HUES48 (cell line): Measurements from ENCODE around the gene ACTL7B.

Source experiments
- H3K27ac ChIP-seq: one replicate; pipeline ENCODE4 v1.7.0; 2013; ENCODE audit warnings: low read depth, low read length, inconsistent platforms
- H3K27me3 ChIP-seq: 2 replicates; pipeline ENCODE4 v1.6.1; 2013; ENCODE audit warnings: mild to moderate bottlenecking, low read length; ENCODE audit not compliant: control insufficient read depth, insufficient read depth
- H3K36me3 ChIP-seq: 2 replicates; pipeline ENCODE4 v1.6.1; 2013; ENCODE audit warnings: low read length; ENCODE audit not compliant: control insufficient read depth, insufficient read depth
- H3K4me1 ChIP-seq: 2 replicates; pipeline ENCODE4 v1.6.1; 2013; ENCODE audit warnings: mild to moderate bottlenecking, low read length; ENCODE audit not compliant: control insufficient read depth, insufficient read depth
- H3K4me3 ChIP-seq: 2 replicates; pipeline ENCODE4 v1.5.1; 2013; ENCODE audit warnings: mild to moderate bottlenecking, low read depth, low read length
- H3K9ac ChIP-seq: 2 replicates; pipeline ENCODE4 v1.6.1; 2013; ENCODE audit warnings: mild to moderate bottlenecking, low read depth, low read length, moderate library complexity
- H3K9me3 ChIP-seq: 2 replicates; pipeline ENCODE4 v1.6.1; 2013; ENCODE audit warnings: low read length; ENCODE audit not compliant: control insufficient read depth, insufficient read depth

The ACTL7B gene

DNA sequence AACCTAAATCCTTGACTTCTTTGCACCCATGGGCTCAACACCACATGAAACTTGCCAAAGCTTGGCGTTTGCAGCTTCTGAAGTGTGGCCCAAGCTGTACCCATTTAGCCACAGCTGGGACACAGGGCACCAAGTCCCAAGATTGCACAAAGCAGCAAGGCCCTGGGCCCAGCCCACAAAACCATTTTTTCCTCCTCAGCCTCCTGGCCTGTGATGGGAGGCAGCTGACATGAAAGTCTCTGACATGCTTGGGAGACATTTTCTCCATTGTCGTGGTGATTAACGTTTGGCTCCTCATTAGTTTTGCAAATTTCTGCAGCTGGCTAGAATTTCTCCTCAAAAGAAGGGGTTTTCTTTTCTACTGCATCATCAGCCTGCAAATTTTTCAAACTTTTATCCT lies 32.0 kb downstream of the ACTL7B start:
- Histone ChIP-seq H3K27ac (no peak overlapping the region), H3K9ac (no peak overlapping the region), H3K36me3 (no peaks in the 10 kb centered on the region), H3K9me3 (peaks cover 10% of the 10 kb centered on the region), H3K27me3 (no peaks in the 10 kb centered on the region), H3K4me3 (no peak overlapping the region), H3K4me1 (no peaks in the 10 kb centered on the region)

GRCh38 chr9:108816037-108816436 lies 39.7 kb downstream of the ACTL7B start:
- Histone ChIP-seq H3K36me3 (no peaks in the 10 kb centered on the region), H3K9me3 (no peaks in the 10 kb centered on the region), H3K4me1 (no peaks in the 10 kb centered on the region), H3K27me3 (no peaks in the 10 kb centered on the region), H3K9ac (no peak overlapping the region), H3K4me3 (no peak overlapping the region), H3K27ac (peak overlapping the region; percentile 28)

- Histone ChIP-seq H3K27ac (no peak overlapping the region), H3K9ac (no peak overlapping the region), H3K9me3 (no peaks in the 10 kb centered on the region), H3K27me3 (no peaks in the 10 kb centered on the region), H3K4me1 (no peaks in the 10 kb centered on the region), H3K36me3 (no peaks in the 10 kb centered on the region), H3K4me3 (no peak overlapping the region)
Measured at GRCh38 chr9:108815156-108815555, 40.6 kb downstream of the ACTL7B start.

DNA sequence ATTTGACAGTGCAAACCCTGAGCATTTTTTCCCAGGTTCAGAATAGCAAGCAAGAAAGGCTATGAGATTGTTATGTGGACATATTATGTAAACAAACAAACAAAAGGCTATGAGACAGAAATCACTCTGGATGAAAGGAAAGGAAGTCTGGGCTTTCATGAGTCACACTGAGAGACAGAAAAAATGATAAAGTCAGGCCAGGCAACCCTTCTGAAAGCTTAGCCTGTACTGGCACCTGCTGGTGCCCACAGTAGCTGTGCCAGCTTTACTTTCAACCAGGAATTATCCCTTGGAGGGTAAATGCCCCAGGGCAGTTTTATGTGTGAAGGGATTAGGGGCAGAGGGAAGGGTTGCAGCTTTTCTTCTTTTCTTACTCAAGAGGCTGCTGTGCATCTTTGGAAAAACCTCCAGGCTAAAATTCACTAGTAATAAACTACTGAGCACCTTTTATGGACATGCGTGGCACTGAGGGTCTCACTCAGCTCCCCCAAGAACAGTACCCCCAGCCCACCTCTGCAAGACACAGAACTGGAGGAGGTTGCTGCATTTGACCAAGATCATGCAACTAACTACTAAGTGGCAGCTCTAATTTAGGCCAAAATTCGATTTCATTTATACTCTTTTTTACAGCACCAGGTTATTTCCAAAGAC lies 41.7 kb downstream of the ACTL7B start:
- Histone ChIP-seq H3K4me3 (no peak overlapping the region), H3K27me3 (no peaks in the 10 kb centered on the region), H3K36me3 (no peaks in the 10 kb centered on the region), H3K4me1 (no peaks in the 10 kb centered on the region), H3K9me3 (no peaks in the 10 kb centered on the region), H3K9ac (no peak overlapping the region), H3K27ac (no peak overlapping the region)

DNA sequence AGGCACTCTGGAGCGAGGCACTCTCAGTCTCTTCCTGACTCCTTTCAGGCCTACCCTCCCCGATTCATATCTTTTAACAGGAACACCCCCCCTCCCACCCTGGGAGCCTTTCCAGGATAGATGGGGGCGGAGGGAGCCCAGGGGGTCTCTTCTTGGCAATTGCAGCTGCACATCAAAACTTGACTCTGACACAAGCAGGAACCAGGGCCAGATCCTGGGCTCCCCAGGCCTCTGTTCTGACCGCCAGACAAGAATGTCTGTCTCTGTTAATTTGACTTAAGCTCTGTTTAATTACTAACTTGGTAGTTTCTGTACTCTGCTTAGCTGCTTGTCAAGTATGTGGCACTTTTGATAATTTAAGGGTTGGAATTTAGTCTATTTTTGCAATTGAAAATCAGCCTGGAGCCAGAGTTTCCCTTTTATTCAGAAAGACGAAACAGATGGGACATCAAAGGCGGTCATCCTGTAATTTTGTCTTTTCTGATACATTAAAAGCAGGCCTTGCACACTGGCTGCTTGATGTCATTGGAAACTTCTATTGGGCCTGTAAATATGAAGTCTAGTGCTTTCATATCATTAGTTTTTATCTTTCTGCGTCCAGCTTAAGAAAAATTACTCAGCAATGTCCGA lies 43.3 kb downstream of the ACTL7B start:
- no peak overlapping the region for H3K9ac ChIP-seq
- no peaks in the 10 kb centered on the region for H3K4me1 ChIP-seq
- H3K27me3 ChIP-seq, result no peaks in the 10 kb centered on the region
- no peaks in the 10 kb centered on the region for H3K9me3 ChIP-seq
- H3K36me3 ChIP-seq, result no peaks in the 10 kb centered on the region
- H3K4me3 ChIP-seq, result no peak overlapping the region
- H3K27ac ChIP-seq, result no peak overlapping the region

DNA sequence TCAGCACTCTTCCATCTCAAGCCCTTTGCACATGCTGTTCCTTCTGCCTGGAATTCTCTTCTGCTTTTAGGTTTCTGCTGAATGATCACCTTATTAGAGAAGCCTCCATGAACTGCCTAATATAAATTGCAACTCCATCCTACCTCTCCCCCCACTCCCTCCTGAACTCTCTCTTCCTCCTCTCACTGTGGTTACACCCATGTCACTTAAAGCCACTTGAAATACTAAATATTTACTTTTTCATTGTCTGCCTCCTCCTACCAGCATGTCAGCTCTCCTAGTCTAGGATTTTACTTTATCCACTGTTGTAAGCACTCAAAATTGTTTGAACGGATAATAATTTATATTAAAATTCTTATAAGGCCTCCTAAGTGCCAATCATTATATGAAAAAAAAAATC lies 43.8 kb downstream of the ACTL7B start:
- Histone ChIP-seq H3K36me3 (no peaks in the 10 kb centered on the region), H3K9me3 (no peaks in the 10 kb centered on the region), H3K27me3 (no peaks in the 10 kb centered on the region), H3K9ac (no peak overlapping the region), H3K4me1 (no peaks in the 10 kb centered on the region), H3K27ac (no peak overlapping the region), H3K4me3 (no peak overlapping the region)

DNA sequence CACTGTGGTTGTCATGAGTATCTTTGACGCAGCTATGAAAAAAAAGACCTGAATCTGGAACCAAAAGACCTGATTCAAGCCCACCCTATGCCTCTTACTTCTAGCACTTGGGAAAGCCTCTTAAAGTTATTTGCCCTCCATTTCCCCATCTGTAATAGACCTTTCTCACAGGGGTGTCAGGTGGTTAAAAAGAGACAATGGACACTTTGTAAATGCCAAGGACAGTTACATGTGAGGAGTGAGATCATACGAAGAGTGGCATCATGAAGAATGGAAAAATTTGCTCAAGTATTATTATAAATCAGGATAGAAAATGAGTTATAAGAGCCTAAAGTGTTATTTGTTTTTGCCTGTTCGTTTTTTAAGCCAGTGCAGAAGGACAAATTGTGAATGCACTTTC lies 46.5 kb downstream of the ACTL7B start:
- Histone ChIP-seq H3K27me3 (no peaks in the 10 kb centered on the region), H3K36me3 (no peaks in the 10 kb centered on the region)

More for the DNA sequence above, 46.5 kb downstream of the ACTL7B start:
- Histone ChIP-seq H3K4me3 (no peak overlapping the region), H3K27ac (no peak overlapping the region), H3K4me1 (peaks cover 3% of the 10 kb centered on the region; the same call in 1 of the 2 replicates), H3K9ac (no peak overlapping the region), H3K9me3 (no peaks in the 10 kb centered on the region)
